Omental fat pad (tissue), 4 donors: Measurements from ENCODE around the gene NLGN4Y. TPM values are rescaled to one million over a fixed set of nuclear protein-coding genes. Genes with fewer than 3 reads are reported as not detected.

Experiments
- ATAC-seq: fragments of 150-250 bp; one replicate; pipeline ENCODE4 v1.9.1; 2016; ENCODE audit warnings: mild to moderate bottlenecking, moderate library complexity; ENCODE audit not compliant: low FRiP score
- DNase-seq: peaks from one replicate; pipeline ENCODE4 v3.0.0-alpha.2; 2019; ENCODE audit warnings: low spot score
- total RNA-seq, 4 donors: library from RNA; depleted of rRNA; stranded (reverse); fragments of >200 nt; gene quantifications; one replicate each; pipeline ENCODE4 v1.1.0, GENCODE V29; 2016
- TF ChIP-seq, protein P1 (sequence below), 3 donors: fragments of 450-650 bp; IDR thresholded peaks; one replicate each; pipeline ENCODE4 v1.5.1; 2016 to 2017; ENCODE audit warnings: antibody characterized with exemption in 3 of 3, mild to moderate bottlenecking in 3 of 3, moderate library complexity in 2 of 3

The NLGN4Y gene
- total RNA-seq, 4 donors from 2014 or later = 15.5 to 21.8 TPM; not detected in 2

DNA sequence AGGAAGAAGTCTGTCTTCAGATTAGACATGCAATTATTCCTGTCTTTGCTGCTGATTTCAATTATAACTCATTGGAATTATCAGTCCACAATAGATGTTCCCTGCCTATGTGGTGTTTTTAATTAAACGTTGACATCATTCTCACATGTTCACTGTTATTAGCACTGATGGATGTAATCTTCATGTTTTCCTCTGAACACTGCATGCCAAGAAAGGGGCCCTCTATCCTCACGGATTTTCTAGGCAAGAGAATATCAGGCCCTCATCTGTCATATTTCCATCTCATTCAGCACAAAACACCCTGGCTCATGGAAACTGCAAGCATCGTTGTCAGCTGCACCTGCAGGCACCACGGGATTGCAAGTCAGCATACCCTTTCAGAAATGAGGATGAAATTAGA lies 224.0 kb downstream of the NLGN4Y start:
- ATAC-seq (no peak), DNase-seq (no peak)
- TF ChIP-seq, protein P1, sequence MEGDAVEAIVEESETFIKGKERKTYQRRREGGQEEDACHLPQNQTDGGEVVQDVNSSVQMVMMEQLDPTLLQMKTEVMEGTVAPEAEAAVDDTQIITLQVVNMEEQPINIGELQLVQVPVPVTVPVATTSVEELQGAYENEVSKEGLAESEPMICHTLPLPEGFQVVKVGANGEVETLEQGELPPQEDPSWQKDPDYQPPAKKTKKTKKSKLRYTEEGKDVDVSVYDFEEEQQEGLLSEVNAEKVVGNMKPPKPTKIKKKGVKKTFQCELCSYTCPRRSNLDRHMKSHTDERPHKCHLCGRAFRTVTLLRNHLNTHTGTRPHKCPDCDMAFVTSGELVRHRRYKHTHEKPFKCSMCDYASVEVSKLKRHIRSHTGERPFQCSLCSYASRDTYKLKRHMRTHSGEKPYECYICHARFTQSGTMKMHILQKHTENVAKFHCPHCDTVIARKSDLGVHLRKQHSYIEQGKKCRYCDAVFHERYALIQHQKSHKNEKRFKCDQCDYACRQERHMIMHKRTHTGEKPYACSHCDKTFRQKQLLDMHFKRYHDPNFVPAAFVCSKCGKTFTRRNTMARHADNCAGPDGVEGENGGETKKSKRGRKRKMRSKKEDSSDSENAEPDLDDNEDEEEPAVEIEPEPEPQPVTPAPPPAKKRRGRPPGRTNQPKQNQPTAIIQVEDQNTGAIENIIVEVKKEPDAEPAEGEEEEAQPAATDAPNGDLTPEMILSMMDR (IDR thresholded peaks at IDR 0.05) = no peak

DNA sequence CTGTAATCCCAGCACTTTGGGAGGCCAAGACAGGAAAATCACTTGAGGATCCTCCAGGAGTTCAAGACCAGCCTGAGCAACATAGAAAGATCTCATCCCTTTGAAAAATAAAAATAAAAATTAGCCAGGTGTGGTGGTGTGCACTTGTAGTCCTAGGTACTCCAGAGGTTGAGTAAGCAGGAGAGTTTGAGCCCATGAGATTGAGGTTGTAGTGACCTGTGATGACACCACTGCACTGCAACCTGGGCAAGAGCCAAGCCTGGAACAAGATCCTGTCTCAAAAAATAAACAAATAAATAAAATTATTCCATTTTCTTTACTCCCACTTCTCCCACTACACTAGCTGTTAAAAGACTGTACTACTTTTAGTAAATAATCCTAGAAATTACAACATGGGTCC lies 231.2 kb downstream of the NLGN4Y start:
- TF ChIP-seq, protein P1 (IDR thresholded peaks at IDR 0.05) = no peak
- DNase-seq (no peak), ATAC-seq (no peak)

DNA sequence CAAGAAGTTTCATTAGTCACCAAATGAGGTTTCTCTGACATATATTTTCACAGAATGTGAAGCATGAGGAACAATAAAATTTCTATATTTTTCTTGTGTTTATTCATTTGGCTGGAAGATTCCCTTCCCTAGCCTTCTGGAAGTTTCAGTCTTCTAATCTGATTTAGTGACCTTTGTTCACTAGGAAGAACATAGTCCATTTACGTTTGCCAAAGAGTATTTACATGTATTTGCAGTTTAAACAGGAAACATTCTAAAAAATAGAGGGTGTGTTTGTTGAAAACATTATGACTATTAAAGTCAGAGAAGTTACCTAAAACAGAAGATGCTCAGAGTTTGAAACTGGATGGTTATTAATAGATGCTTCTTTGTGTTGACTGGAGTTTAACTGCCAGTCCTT lies 238.6 kb downstream of the NLGN4Y start:
- DNase-seq = no peak
- TF ChIP-seq, protein P1 (IDR thresholded peaks at IDR 0.05) = no peak
- ATAC-seq = no peak

DNA sequence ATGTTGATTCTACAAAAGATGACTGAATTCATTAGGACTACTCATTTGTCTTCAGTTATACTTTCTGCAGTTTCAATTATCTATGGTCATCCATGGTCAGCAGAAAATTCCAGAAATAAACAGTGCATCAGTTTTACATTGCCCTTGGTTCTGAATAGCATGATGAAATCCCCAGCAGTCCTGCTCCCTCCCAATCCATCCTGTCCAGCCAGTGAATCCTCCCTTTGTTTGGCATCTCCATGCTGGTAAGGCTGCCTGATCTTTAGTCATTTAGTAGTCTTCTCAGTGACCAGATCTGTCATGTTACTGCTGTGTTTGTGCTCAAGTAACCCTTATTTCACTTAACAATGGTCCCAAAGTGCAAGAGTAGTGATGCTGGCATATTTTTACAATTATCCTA lies 239.3 kb downstream of the NLGN4Y start:
- ATAC-seq (no peak), DNase-seq (no peak)
- TF ChIP-seq, protein P1 (IDR thresholded peaks at IDR 0.05) = no peak

DNA sequence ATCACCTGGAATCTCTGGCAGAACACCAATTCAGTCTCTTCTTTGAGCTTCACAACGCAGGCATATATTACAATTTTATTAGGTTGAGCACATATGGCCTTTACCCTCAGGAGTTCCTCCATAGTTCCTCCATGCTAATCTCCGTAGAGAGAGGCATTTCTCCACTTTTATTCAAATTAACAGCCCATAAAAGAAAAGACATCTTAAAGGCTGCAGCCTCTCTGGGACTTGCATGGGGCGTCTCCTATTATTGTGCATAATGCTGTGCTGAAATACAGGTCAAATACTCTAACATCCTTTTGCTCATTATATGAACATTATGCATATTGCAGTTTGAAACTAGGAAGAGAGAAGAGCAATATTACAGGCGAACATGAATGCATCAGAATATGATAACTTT lies 253.9 kb downstream of the NLGN4Y start:
- TF ChIP-seq, protein P1 (IDR thresholded peaks at IDR 0.05) = no peak
- no peak for ATAC-seq
- no peak for DNase-seq

DNA sequence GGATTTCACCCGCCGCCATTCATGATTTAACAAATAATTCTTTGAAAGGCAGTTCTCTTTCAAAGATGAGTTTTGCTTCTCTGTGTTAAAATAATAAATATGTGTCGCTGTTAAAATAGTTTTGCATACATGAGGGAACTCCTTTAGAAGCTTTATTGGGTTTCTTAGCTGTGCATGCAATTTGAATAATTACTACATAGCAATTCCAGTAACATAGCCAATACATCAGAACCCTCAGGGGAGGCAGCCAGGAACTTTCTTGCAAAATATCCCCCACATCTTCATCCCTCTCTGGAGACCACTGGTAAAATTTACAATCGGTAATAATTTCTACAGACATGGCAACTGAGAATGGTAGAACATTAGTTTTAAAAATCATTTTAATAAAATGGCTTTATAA lies 268.8 kb downstream of the NLGN4Y start:
- DNase-seq (no peak), ATAC-seq (no peak)
- TF ChIP-seq, protein P1 (IDR thresholded peaks at IDR 0.05) = no peak

DNA sequence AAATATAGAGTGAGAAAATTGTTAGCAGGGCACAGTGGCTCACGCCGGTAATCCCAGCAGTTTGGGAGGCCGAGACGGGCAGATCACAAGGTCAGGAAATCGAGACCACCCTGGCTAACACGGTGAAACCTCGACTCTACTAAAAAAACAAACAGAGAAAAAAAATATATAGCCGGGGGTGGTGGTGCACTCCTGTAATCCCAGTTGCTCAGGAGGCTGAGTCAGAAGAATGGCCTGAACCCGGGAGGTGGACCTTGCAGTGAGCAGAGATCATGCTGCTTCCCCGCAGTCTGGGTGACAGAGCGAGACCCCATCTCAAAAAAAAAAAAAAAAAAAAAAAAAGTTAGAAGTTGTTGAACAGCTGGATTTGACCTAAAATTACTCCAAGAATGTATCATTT lies 269.3 kb downstream of the NLGN4Y start:
- DNase-seq (no peak), ATAC-seq (no peak)
- TF ChIP-seq, protein P1 (IDR thresholded peaks at IDR 0.05) = no peak
